GM06990 (cell line): ENCODE data around the gene MAP2.

Experiments used
- DNase-seq: peaks from one replicate; pipeline ENCODE4 v3.0.0-alpha.2; 2011; ENCODE audit not compliant: insufficient read length; ENCODE audit errors: extremely low read depth
- H3K27me3 ChIP-seq: replicated peaks from 2 replicates; pipeline ENCODE4 v1.6.0; 2011; ENCODE audit warnings: low read length; ENCODE audit not compliant: control insufficient read depth, insufficient read depth
- H3K36me3 ChIP-seq: 2 replicates; pipeline ENCODE4 v1.5.1; 2011; ENCODE audit warnings: low read length; ENCODE audit not compliant: control insufficient read depth, insufficient read depth
- H3K4me3 ChIP-seq: replicated peaks from 2 replicates; pipeline ENCODE4 v1.5.1; 2011; ENCODE audit warnings: low read depth, mild to moderate bottlenecking, control low read depth, low read length
- CTCF ChIP-seq: IDR thresholded peaks from 2 replicates; pipeline ENCODE4 v1.5.1; 2011; ENCODE audit warnings: low read length, control low read depth, mild to moderate bottlenecking, inconsistent platforms; ENCODE audit not compliant: insufficient read depth, poor library complexity, severe bottlenecking

The MAP2 gene

DNA sequence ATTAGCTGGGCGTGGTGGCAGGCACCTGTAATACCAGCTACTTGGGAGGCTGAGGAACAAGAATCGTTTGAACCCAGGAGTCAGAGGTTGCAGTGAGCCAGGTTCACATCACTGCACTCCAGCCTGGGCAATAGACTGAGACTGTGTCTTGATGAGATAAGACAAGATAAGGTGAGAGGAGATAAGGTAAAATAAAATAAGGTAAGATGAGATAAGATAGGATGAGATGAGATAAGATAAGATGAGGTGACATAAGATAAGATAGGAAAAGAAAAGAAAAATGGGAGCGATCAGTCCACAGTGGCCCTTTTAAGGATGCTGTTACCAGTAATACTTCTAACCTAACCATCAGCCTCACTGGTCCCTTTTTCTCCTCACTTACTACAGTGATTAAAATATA, 213.4 kb downstream of the MAP2 start:
- no peak overlapping the region for H3K4me3 ChIP-seq
- TF ChIP-seq CTCF, result no peak
- no peaks in the 10 kb centered on the region; the same call in 1 of the 2 replicates for H3K27me3 ChIP-seq
- DNase-seq, result no peak
- no peaks in the 10 kb centered on the region for H3K36me3 ChIP-seq

- no peak for DNase-seq
- Histone ChIP-seq H3K36me3 (no peaks in the 10 kb centered on the region), H3K4me3 (no peak overlapping the region), H3K27me3 (no peaks in the 10 kb centered on the region; the same call in 1 of the 2 replicates)
- no peak for TF ChIP-seq CTCF
Measured at GRCh38 chr2:209638346-209638745, 214.5 kb downstream of the MAP2 start.

DNA sequence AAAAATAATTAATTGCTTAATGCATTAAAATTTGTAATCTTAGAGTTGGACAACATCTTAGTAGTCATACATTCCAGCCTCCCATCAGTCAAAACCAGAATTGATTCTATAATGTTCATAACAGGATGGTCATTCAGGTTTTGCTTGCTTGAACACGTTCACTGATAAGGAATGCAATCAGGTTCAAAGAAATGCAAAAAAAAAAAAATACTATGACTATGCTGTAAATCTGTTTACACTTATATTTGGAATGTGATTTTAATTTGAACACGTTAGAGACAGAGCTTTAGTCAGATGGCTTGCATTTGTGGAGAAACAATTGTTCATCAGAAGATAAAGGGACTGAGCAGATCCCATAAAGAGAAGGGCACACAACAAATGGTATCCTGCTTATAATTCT, 216.5 kb downstream of the MAP2 start:
- H3K36me3 ChIP-seq, result no peaks in the 10 kb centered on the region
- no peak overlapping the region for H3K4me3 ChIP-seq
- TF ChIP-seq CTCF, result no peak
- no peak for DNase-seq
- no peaks in the 10 kb centered on the region for H3K27me3 ChIP-seq

DNA sequence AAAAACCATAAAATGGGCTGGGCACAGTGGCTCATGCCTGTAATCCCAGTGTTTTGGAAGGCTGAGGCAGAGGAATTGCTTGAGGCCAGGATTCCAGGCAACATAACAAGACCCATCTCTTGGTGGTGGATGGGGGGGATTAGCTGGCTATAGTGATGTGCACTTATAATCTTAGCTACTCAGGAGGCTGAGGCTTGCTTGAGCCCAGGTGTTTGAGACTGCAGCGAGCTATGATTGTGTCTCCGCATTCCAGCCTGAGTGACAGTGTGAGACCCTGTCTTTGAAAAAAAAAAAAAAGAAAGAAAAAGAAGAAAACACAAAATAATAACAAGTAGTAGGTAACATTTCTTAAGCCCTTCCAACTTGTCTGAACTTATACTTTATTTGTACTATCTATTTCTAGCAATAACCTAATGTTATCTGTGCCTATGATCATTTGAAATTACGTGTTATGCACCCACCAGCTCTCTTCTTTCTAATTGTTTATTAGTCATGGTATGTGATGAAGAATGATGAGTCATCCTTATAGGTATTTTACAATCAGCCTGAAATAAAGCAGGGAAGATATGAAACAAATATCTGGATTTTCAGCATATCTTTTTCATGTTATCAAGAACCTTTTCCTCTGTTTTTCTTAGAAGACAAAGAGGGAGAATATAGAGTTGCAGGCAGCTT, 218.4 kb downstream of the MAP2 start:
- no peak overlapping the region for H3K4me3 ChIP-seq
- no peak for TF ChIP-seq CTCF
- H3K36me3 ChIP-seq, result no peaks in the 10 kb centered on the region
- H3K27me3 ChIP-seq, result no peaks in the 10 kb centered on the region
- DNase-seq, result no peak

GRCh38 chr2:209644842-209645241, 221.0 kb downstream of the MAP2 start:
- TF ChIP-seq CTCF, result no peak
- Histone ChIP-seq H3K27me3 (no peaks in the 10 kb centered on the region), H3K4me3 (no peak overlapping the region), H3K36me3 (no peaks in the 10 kb centered on the region)
- no peak for DNase-seq

GRCh38 chr2:209648714-209649113, 224.9 kb downstream of the MAP2 start:
- TF ChIP-seq CTCF, result no peak
- Histone ChIP-seq H3K27me3 (no peaks in the 10 kb centered on the region), H3K36me3 (no peaks in the 10 kb centered on the region), H3K4me3 (no peak overlapping the region)
- no peak for DNase-seq
